Stimulated activated CD8-positive, alpha-beta memory T cell treated with anti-CD3 and anti-CD28 coated beads, Interleukin-4, amount 100 ng/mL, for 24 hours (primary cell): ENCODE data around the gene OR13J1.

Experiments
- DNase-seq: peaks from one replicate; pipeline ENCODE4 v3.0.0-alpha.2; 2020; ENCODE audit warnings: low read depth

OR13J1 gene

GRCh38 chr9:35859310-35859989 is 10.8 kb downstream of the OR13J1 start:
- no peak for DNase-seq

- DNase-seq = no peak
Observed at GRCh38 chr9:35858458-35858857, 11.7 kb downstream of the OR13J1 start.

- no peak for DNase-seq
Observed at GRCh38 chr9:35856882-35857281, 13.3 kb downstream of the OR13J1 start.

GRCh38 chr9:35856206-35856605 is 14.0 kb downstream of the OR13J1 start:
- no peak for DNase-seq

DNA sequence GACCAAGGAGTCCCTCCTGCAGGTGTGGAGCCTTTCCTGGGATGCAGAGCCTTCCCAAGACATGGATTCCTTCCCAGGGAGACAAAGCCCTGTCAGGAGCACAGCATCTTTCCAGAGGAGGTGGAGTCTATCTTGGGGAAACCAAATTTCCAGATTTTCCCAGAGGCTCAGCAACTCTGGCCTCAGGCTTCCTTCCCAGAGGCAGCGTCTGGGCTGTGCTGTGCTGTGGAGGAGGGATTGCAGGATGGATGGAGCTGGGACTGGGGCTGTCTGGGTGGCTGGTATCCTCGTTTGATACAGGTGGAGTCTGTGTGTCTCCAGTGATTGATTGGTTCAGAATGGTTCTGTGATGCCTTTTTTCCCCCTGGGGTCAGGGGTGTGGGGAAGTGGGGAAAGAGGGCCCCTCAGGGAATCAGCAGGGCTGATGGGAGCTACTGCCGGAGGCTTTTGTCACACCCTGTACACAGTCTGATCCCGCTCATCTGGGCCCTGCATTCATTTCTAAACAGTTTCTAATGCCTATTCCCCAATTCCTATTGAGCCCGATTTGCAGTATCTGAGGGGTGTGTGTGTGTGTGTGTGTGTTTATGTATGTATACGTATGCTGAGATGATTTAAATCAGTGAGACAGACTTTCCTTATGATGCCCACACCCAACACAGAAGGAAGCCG is 16.0 kb downstream of the OR13J1 start:
- DNase-seq = no peak

GRCh38 chr9:35852876-35853865 is 17.0 kb downstream of the OR13J1 start:
- no peak for DNase-seq

DNA sequence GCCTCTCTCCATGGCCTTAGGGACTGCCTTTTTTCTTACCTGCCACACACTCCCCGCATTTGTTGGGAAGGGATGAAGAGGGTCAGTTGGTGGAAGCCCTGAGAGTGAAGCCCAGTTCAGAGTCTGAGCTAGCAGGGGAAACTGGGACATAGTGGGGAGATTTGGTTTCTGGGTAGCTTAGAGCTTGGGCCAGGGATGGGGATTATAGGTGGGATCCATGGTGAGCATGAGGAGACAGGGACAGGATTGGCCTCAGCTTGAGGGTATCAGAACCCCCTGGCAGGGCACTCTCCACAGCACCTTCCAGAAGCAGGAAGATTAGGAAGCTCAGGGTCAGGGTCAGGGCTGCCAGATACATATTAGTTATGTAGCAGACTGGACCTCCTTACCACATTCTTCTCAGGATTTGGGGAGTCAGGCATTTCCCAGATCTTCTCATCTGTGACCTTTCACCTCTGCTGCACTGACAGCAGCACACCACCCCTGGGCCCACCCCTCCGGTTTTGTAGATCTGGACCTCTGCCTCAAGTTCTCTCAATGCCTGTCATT is 17.9 kb downstream of the OR13J1 start:
- no peak for DNase-seq

DNA sequence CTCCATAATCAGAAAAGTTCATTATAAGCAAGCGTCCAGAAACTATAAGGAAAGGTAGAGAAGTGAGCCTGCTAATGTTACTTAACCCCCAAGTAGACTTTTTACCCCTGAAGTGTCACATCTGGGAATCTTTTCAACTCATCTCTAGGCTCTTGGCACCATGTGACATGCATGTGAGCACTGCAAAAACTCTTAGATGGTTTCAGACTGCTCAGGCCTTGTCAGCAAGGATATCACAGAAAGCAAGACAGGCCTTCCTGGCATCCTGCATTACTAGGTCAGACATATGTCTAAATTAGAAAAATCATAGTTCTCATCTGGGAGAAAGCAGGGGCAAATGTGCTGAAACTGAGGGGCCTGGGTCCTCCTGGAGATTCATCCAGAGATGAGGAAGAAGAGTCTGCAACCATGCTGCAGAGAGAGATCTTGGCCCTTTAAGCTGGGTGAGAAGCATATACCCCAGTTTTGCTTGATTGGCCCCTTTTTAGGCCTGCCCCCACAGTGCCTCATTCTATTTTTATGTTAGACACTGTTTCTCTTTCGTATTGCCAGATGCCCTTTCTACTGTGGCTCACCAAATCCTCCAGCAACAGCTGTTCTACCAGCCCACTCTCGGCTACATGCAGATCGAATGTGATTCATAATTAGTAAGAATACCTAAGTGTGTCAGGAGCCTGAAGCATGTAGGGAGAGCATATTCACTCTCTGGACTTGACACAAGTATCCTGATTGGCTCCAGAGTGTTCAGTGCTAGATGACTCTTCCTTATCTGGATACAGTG is 22.2 kb downstream of the OR13J1 start:
- peak; percentile 19 for DNase-seq

DNA sequence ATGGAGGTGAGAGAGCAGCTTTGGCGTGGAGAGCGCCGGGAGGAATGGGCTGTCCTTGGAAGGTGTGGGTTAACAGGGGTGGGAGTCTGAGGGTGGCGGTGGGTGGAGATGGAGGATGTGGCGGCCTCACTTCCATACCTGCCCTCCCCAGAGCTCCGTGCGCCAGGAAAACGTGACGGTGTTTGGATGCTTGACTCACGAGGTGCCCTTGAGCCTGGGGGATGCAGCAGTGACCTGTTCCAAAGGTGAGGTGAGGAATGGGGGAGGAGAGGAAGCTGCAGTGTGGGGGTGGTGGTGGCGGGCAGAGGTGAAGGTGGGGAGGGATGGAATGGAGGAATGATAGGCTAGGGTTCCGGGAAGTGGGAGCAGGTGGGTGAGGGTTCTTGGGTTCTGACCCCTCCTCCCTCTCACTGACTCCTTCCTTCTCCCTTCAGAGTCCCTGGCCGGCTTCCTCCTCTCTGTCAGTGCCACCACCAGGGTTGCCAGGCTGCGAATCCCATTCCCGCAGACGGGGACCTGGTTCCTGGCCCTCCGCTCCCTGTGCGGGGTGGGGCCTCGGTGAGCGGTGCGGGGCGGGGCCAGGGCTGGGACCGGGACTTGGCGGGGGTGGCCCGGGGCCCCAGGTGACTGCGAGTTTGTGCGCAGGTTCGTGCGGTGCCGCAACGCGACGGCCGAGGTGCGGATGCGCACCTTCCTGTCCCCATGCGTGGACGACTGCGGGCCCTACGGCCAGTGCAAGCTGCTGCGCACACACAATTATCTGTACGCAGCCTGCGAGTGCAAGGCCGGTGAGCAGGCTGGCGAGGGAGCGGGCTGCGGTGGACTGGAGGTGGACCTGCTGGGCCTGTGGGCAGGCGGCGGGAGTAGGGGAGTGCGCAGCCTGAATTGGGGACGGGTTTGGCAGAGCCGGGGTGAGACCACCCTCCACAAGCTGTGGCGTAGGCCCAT is 24.1 kb downstream of the OR13J1 start:
- no peak for DNase-seq

DNA sequence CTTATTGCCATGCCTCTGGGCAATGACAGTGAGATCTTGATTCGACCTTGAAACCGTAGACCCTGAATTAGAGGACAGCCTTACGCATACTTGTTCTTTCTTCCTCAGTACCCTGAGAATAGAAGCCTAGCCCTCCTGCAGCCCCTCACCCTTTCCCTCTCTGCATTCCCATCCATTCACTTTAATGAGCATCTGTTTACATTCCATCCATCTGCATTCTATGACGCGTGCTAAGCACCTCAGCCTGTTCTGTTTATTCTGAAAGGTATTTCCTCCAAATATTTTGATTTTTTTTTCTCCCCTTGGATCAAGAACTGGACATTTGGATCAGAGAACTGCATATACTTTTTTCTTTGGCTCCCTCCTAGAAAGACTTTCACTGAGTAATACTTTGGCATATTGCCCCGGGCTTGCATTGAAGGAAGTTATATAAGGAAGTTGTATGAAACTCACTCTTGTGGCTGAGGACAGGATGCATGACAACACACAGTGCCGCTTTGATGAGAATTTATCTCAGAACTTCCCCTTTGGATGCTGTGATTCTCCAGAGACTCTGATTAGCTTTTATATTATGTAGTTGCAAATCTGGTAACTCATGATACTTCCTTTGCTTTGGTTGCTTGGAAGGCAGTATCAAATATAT is 25.5 kb downstream of the OR13J1 start:
- no peak for DNase-seq

GRCh38 chr9:35842795-35843194 is 27.4 kb downstream of the OR13J1 start:
- DNase-seq = no peak

DNA sequence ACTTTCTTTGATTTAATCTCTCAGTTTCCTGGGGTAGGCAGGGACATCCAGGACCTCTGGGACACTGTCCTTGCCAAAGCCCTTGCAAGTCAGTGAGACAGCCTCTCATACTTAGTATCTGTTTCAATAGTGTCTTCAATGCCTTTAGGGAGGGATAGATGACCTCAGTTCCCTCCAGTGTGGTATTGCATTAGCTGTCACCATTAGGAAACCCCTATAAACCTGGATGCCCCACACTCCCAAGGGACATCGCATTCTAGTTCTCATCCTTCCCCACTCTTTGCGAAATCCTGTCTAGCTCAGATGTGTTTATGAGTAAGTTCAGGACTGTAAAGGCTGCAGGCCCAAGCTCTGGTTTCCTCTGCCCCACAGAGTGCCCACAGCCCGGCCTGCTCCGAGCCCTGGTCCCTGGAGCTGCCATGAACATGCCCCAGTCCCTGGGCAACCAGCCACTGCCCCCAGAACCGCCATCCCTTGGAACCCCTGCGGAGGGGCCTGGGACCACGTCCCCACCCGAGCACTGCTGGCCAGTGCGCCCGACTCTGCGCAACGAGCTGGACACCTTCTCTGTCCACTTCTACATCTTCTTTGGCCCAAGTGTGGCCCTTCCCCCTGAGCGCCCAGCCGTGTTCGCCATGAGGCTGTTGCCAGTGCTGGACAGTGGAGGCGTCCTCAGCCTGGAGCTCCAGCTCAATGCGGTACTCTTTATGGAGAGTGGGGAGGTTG is 28.0 kb downstream of the OR13J1 start:
- DNase-seq = no peak

DNA sequence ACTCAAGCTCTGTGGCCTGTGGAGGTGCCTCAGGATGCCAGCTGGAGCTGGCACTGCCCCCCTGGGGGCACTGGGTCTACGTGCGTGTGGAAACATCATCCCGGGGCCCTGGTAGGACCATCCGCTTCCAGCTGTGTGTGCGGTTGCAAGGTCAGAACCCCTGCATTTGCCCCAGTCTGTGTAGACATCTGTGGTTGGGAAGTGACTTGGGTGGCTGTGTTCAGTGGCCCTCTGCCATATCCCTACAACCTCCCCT is 28.6 kb downstream of the OR13J1 start:
- DNase-seq = no peak

- DNase-seq = no peak
Observed at GRCh38 chr9:35840881-35841644, 29.1 kb downstream of the OR13J1 start.

GRCh38 chr9:35839926-35840325 is 30.3 kb downstream of the OR13J1 start:
- DNase-seq = no peak

GRCh38 chr9:35836595-35836994 is 33.6 kb downstream of the OR13J1 start:
- DNase-seq = no peak

- no peak for DNase-seq
Observed at GRCh38 chr9:35835766-35836165, 34.4 kb downstream of the OR13J1 start.

GRCh38 chr9:35835216-35835632 is 35.0 kb downstream of the OR13J1 start:
- no peak for DNase-seq
